Medulla oblongata (tissue), 1 donor: Measurements from ENCODE around the gene ADAMTSL2.

Source experiments
- DNase-seq: peaks from one replicate; pipeline ENCODE4 v3.0.0-alpha.2; 2015; ENCODE audit errors: extremely low spot score

ADAMTSL2 gene

GRCh38 chr9:133499892-133500270 lies 34.6 kb upstream of the ADAMTSL2 start:
- no peak for DNase-seq

- DNase-seq: no peak
Measured at GRCh38 chr9:133502112-133502511, 32.4 kb upstream of the ADAMTSL2 start.

GRCh38 chr9:133505186-133505830 lies 29.2 kb upstream of the ADAMTSL2 start:
- DNase-seq: no peak

GRCh38 chr9:133505901-133506652 lies 28.4 kb upstream of the ADAMTSL2 start:
- DNase-seq: no peak

- DNase-seq: no peak
Measured at GRCh38 chr9:133506653-133507038, 27.9 kb upstream of the ADAMTSL2 start.

GRCh38 chr9:133507246-133507965 lies 27.1 kb upstream of the ADAMTSL2 start:
- DNase-seq: no peak

GRCh38 chr9:133508046-133508445 lies 26.5 kb upstream of the ADAMTSL2 start:
- DNase-seq: no peak

GRCh38 chr9:133509179-133510083 lies 25.1 kb upstream of the ADAMTSL2 start:
- DNase-seq: peak; percentile 61

- DNase-seq: no peak
Measured at GRCh38 chr9:133510926-133511505, 23.5 kb upstream of the ADAMTSL2 start.

- no peak for DNase-seq
Measured at GRCh38 chr9:133511607-133512006, 22.9 kb upstream of the ADAMTSL2 start.

- no peak for DNase-seq
Measured at GRCh38 chr9:133512253-133513213, 22.0 kb upstream of the ADAMTSL2 start.

- no peak for DNase-seq
Measured at GRCh38 chr9:133513214-133514100, 21.0 kb upstream of the ADAMTSL2 start.

- DNase-seq: peak; percentile 72
Measured at GRCh38 chr9:133514460-133515239, 19.9 kb upstream of the ADAMTSL2 start.

- DNase-seq: no peak
Measured at GRCh38 chr9:133515240-133515610, 19.3 kb upstream of the ADAMTSL2 start.

- no peak for DNase-seq
Measured at GRCh38 chr9:133515615-133516255, 18.8 kb upstream of the ADAMTSL2 start.

GRCh38 chr9:133516256-133516960 lies 18.1 kb upstream of the ADAMTSL2 start:
- DNase-seq: no peak

- DNase-seq: no peak
Measured at GRCh38 chr9:133516961-133517350, 17.5 kb upstream of the ADAMTSL2 start.
